GM10847 (cell line): ENCODE measurements around the gene OPRL1.

Experiments used
- POLR2A ChIP-seq: IDR thresholded peaks from 2 replicates; pipeline ENCODE4 v1.6.1; 2011; ENCODE audit not compliant: insufficient read length; ENCODE audit errors: extremely low read depth

Gene OPRL1

DNA sequence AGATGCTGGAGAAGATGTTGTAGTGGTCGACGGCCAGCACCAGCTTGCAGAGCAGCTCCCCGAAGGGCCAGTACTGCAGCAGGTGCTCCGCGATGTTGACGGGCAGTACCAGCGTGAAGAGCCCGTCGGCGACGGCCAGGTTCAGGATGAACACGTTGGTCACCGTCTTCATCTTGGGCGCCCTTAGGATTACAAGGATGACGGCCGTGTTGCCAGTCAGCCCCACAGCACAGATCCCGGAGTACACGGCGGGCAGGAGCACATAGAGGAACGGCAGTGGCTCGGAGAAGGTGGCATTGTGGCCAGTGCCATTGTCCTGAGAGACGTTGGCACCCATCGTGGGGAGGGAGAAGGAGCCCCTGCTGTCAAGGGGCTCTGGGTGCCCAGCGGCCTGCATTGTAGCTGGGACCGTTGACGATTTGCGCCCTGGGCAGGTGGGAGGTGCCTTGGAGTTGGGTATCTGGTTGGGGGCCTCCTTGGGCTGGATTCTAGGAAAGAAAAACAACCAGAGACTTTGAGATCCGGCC is 26.6 kb downstream of the OPRL1 start:
- TF ChIP-seq POLR2A: no peak

- no peak for TF ChIP-seq POLR2A
Observed at GRCh38 chr20:64106981-64107735, 27.3 kb downstream of the OPRL1 start, which contains the start of gene NPBWR2. Gene NPBWR2 (minus strand): TSS chr20:64107565. CDS start chr20:64106831, 734 bp downstream.

- TF ChIP-seq POLR2A: no peak
Observed at GRCh38 chr20:64107736-64108457, 28.0 kb downstream of the OPRL1 start.

DNA sequence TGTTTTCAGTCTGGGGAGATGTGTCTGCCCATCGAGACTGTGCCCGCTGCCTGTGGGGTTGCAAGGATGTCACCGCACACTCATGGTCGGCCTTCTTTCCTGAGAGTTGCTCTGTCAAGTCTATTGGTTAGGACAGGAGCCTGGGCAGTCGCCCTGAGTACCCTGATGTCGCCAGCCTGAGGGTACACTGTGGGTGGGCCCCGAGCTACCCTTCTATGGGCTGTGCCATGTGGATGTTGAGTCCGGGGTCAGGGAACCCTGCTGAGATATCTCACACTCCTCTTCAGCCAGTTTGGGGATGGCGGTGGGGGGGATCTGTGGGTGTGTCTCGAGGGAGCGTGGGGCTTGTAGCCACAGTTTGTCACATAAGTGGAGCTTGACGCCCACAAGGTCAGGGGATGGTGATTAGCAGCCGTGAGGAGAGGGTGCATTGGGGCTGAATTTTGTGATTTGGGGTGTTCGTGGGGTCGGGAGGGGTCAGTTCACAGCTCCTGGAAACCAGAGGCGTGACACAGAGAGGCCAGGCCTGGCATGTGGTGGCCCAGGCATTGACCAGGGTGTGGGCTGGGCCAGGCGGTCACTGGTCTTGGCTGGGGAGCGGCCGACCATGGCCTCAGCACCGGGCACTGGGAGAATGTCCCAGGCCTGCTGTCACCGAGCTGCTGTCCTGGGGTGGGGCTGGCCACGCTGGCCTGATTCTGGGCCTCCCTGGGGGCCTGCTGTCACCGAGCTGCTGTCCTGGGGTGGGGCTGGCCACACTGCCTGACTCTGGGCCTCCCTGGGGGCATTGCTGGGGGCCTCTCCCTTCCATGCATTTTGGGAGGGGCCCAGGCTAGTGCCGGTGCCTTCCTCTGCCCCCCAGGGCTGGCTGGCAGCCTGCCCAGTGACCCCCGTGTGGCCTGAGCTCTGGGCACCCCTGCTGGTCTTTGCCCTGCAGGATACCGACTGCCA is 29.1 kb downstream of the OPRL1 start:
- TF ChIP-seq POLR2A: no peak

DNA sequence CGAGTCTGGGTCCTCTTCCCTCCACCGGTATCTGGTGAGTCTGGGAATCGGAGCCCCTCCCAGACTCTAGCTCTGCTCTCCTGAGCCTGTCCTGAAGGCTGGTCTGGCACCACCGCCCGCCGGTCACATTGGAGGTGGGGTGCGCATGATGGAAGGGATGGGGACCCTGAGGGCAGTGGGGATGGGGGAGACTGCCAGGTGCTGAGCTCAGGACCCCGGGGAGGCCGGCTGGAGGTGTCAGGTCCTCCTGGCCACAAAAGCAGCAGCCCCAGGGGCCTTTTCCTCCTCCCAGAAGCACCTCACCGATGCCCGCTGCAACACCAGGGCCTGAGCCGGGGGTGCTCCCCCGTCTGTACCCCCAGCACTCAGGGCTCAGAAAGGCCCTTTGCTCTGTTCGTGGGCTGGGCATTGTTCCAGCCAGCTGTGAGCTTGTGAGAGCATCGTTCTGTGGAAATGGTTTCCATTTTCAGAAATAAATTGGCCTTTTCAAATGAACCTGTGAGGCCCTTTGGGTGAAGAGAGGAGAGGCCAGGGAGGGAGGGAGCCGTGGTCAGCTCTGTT is 30.0 kb downstream of the OPRL1 start:
- TF ChIP-seq POLR2A: no peak

DNA sequence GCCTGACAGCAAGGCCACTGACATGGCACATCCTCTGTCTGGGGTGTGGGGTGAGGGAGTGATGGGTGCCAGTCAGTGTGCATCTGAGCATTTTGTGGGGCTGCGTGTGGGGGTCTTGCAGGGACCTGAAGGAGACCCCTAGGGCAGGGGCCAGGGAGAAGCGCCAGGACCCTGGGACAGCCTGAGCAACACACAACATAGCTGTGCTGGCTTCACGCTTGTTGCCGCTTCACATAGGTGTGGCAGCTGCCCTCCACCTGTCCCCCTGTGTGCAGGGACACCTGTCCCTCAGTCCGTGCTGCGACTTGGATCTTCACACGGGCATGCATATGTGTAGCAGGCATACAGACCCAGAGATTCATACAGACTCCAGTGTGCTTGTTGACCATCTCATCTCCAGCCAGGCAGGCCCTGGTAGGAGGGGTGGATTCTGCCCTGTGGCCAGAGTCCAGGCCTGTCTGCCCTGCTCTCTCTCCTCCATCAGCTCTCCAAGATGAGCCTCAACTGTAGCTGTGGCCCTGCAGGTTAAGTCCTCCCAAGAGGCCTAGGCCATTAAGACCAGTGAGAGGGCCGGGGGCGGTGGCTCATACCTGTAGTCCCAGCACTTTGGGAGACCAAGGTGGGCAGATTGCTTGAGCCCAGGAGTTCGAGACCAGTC is 30.7 kb downstream of the OPRL1 start:
- no peak for TF ChIP-seq POLR2A

- no peak for TF ChIP-seq POLR2A
Observed at GRCh38 chr20:64111841-64112641, 32.2 kb downstream of the OPRL1 start.

- no peak for TF ChIP-seq POLR2A
Observed at GRCh38 chr20:64112691-64113443, 33.0 kb downstream of the OPRL1 start.

DNA sequence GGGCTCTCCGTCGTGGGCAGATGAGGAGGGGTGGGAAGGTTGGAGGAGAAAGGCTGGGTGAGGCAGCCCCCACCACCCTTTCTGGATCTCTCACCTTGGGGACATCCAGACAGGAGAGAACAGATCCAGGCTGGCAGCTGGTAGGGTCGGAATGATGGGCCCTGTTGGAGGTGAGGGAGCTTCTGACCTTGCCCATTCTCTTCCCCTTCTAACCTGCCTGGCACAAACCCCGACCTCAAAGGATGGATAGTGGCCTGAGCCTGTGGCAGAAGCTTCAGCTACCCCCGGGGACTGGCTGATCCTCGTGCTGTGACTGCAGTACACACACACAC is 33.5 kb downstream of the OPRL1 start:
- no peak for TF ChIP-seq POLR2A

DNA sequence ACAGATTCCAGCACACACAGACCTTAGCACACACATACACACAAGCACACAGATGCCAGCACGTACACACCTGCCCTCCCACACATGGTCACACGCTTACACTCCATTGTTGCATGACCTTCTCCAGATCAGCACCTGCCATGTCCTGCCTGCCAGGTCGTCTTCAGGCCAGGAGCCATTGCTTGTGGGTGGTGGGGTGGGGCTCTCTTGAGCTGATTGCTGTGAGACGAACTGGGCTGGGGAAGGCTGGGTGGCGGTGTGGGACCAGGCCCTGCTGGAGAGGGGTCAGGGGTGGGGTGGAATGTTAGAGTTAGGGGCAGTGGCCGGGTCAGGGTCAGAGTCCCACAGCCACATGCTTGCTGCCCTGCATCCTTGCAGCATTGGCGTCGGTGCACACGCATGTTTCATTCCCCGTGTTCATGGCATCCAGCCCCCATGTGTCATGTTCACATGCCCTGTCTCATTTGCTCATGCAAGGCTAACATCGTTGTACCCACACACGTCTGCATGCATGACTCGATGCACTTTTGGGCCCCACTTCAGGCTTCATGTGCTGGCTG is 34.0 kb downstream of the OPRL1 start:
- no peak for TF ChIP-seq POLR2A

- TF ChIP-seq POLR2A: no peak
Observed at GRCh38 chr20:64114356-64114971, 34.6 kb downstream of the OPRL1 start.
